Measurements from ENCODE around the gene SLC9A6. TPM values are rescaled to one million over a fixed set of nuclear protein-coding genes. Genes with fewer than 3 reads are reported as not detected.
A peak's percentile ranks its signal among the peaks of the same experiment; 100 is the strongest.

SLC9A6 gene
- polyA plus RNA-seq, 10 donors = 6.9 to 9.4 (median 8.7) TPM

DNA sequence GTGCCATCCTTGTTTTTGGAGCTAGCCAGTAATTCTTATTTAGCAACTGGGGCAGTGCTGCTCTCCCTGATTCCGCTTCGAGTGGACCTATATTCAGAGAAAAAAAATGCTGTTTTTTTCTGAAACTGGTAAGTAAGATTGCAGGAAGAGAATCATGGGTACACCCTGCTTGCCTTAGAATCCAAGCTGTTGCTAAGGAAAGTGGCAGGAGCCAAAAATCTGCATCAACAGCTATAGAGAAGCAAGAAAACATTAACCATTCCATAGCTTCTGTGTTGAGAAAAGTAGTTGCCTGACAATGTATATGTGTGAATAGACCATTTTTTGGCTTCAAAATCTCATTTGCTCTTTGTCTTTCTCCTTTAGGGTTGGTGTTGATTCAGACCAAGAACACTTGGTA, 44.5 kb downstream of the SLC9A6 start:
- DNase-seq = no peak

DNA sequence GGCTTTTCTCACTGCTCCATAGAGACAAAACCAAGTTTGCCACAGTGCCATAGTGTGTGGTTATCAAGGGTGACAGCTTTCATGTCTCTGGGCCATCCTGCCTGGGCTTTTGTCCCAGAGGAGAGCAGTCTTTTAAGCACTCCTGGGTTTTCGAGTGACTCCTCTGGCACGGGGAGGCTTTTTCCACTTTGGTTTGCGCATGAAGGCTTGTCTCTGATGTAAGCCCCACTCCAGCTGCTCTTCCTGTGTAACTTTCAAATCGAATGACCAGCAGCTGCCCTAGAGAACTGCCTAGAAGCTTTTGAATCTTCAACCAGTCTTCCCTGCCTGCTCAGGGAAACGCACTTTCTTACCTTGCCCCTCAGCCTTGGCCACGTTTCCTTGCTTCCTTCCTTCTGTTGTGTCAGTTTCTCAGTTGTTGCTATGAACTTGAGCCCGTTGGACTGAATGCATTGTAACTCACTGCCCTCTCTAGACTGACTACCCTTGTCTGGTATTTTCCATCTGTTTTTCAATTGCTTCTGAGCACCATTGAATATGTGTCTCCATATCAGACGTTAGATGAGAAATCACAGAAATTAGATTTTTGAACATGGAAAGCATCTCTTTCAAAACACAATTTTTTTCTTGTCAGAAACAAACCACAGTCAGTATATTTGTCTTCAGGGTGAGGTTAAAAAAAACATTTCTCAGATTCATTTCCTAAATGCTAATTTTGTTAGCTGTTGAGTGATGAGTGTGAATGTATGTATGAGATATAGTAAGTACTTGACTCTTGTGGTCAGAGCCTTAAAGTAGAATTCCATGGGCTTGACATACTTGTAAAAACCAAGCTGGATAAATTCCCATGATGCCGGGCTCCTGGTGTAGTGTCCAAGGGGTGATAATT, 45.3 kb downstream of the SLC9A6 start:
- DNase-seq = peak; percentile 71 to 87 (median 77)

DNA sequence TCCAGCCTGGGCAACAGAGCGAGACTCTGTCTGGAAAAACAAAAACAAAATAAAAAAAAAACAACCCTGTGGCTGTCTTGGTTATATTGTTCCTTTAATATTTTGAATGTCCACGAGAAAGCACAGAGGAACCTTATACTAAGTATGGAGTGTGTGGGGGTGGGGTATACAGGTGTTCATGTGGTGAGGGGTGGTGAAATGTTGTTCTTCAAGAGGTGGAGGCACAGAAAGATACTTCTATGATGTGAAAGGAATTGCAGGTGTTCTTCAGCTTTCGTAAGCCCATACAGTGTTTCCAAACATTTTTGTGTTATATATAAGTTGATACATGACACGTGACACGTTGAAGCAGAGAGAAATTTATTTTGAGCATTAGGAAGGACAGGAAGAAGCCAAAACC, 46.4 kb downstream of the SLC9A6 start:
- DNase-seq = no peak

DNA sequence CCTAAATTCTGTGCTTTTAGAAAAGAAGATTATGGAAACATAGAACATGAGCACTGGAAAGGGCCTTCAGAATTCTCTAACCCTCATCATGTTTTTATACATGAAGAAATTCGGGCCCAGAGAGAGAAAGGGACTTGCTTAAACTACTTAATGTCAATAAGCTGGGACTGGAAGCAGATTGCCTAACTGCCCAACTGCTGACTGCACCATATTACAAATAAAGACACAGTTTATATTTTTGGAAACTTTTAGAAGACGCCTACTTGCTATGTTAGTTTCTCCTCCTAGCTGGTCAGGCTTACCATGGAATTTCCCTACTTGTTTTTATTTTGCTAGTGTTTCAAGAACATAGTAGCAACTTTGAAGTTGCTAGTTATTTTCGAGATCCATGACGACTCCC, 47.1 kb downstream of the SLC9A6 start:
- no peak for DNase-seq

DNA sequence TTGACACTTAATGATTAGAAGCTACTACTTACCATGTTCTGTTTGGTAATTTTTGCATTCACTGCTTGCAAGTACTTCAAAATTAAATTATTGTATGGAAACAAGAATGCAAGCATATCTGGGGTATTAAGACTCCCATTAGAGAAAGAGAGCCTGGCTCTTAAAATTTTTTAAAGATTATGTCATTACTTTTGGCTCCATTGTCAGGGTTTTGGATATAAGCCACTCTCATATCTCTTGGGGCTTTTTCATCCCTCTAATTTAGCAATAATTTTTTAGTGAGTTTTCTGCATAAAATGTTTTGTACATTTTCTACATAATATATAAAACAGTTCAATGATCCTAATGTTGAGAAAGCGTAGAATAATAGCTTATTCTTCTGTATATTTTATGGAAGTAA, 49.4 kb downstream of the SLC9A6 start:
- DNase-seq = peak in 1 of 3 donors; percentile 68

- no peak for DNase-seq
Measured at GRCh38 chrX:136035663-136036062, 50.4 kb downstream of the SLC9A6 start.

DNA sequence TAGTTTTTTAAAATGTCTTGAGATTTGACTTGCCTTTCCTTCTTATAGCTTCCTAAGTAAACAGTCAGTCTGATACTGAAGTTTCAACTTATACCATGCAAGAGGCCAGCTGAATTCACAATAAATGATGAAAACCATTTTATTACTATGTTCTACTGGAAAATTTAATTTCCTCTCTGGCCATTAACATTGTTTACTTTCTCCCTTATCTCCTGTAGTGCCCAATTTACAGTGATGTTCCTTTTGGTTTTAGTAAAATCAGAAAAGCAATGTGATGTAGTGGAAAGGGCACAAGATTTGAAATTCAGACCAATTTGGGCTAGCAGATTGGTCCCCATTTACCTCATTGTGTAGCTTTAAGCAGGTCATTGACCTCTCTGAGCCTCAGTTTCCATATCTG, 54.2 kb downstream of the SLC9A6 start:
- no peak for DNase-seq

GRCh38 chrX:136039968-136040367, 54.7 kb downstream of the SLC9A6 start:
- DNase-seq = no peak

- no peak for DNase-seq
Measured at GRCh38 chrX:136041254-136041812, 56.1 kb downstream of the SLC9A6 start.

DNA sequence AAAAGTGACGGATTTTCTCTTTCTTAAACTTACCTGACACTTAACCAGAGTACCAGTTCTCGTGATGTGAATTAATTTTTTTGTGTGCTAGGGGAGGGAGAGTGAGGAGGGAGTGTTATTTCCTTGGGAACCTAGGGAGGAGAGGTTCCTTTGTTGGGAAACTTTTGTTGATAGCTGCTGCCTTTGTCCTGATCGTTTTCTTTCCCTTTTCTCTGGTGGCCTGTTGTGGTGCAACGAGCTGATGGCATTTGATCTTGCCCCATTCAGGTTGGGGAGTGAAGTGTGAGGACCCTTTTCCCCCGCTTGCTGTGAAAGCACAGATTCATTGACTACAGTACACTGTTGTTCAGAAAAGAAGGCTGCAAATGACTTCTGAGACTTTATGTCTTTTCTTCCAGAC, 59.8 kb downstream of the SLC9A6 start:
- DNase-seq = no peak

GRCh38 chrX:136046295-136047015, 61.2 kb downstream of the SLC9A6 start:
- DNase-seq = peak in 1 of 3 donors; percentile 75

DNA sequence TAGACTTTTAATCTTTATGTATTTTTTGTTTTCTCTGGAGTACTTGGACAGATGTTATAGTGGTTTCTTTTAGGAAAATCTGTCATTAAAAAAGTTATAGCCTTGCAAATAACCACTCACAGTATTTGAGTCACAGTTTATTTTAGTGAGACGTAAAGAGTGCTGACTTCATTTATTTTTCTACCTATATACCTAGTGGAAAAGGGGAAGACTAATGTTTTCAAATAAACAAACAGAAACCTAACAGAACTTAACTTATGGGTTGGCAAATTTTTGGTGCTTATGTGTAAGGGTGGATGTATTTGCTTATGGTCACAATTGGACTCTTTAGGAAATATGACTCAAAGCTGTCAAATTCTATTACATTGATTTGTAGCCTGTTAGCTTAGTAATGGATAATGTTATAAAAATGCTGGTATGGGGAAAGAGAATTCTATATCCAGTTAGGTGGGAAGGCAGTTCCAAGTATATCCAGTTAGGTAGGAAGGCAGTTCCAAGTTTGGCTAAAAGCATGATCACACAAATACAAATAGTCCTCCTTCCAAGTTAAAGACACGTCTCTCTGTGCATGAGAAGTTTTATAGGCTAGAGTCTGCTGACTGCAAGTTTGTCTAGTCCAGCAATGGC, 61.9 kb downstream of the SLC9A6 start:
- DNase-seq = peak in 1 of 3 donors; percentile 68

- DNase-seq = no peak
Measured at GRCh38 chrX:136047969-136048368, 62.7 kb downstream of the SLC9A6 start.

DNA sequence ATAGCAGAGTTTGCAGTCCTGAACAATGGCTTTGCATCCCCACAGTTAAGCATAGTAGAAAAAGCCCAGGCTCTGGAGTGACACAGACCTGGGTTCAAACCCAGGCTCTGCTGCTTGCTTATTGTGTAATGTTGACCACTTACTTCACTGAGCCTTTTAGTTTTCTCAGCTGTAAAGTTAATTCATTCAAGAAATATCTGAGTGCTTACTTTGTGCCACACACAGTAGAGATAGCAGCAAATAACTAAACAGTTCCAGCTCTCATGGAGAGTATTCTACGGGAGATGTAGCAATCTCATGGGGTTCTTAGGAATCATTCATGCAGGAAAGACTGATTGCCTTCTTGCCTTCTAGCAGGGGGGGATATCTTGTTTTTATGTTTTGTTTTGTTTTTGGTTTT, 63.2 kb downstream of the SLC9A6 start:
- DNase-seq = no peak

DNA sequence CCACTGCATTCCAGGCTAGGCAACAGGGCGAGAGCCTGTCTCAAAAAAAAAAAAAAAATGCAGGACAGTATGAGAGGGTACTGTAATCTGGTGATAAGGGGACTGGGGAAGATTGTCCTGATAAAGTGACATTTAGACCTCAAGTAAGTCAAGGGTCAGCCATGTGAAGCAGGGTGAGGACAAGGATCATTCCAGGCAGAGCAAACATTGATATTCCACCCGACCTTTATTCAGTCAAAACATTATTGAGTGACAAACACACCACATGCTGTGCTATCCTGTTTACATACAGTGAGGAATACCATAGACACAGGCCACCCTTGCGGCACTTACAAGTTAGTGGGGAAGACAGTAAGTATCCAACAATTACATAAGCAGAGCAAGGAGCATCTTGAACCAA, 64.4 kb downstream of the SLC9A6 start:
- DNase-seq = no peak

GRCh38 chrX:136050875-136051274, 65.6 kb downstream of the SLC9A6 start:
- DNase-seq = peak in 1 of 3 donors; percentile 38

- peak in 1 of 3 donors; percentile 67 for DNase-seq
Measured at GRCh38 chrX:136051611-136052010, 66.4 kb downstream of the SLC9A6 start.

GRCh38 chrX:136055651-136056221, 70.5 kb downstream of the SLC9A6 start:
- DNase-seq = peak; percentile 68 to 82 (median 73)

GRCh38 chrX:136057567-136057966, 72.3 kb downstream of the SLC9A6 start:
- no peak for DNase-seq

DNA sequence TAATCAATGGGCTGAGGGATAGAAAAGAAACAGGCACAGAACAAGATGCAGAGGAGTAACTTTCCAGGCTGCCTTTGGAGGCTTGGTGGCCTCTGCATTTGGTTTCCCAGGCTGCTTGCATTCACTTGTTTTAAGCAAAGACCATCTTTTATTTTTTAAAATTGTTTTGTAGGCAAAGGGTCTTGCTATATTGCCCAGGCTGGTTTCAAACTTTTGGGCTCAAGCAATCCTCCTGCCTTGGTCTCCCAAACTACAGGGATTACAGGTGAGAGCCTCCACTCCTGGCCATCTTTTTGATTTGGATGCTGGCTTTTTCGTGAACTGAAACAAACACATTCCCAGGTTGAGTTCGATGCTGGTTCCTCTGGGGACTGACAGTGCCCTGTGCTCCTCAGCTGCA, 74.1 kb downstream of the SLC9A6 start:
- no peak for DNase-seq

DNA sequence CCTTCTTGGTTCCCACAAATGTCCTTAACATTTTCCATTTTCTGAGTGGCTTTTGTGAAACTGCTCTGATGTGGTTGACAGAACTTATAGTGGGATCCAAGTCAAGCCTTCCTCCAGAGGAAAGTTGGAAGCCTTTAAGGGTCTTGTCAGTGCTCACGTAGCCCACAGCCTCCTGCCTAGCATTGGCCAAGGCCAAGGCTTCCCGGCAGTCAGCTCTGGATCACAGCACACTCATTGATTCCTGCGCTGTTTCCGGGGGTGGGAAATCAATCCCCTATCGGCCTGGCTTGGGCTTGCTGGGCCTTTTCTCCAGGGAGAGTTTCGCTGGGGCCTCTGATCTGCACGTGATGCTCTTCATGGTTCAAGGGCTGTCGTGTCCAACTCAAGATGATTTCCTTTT, 76.1 kb downstream of the SLC9A6 start:
- DNase-seq = peak in 1 of 3 donors; percentile 64

GRCh38 chrX:136061696-136062095, 76.5 kb downstream of the SLC9A6 start:
- no peak for DNase-seq
